ENCODE measurements around the gene DUSP15. TPM values are rescaled to one million over a fixed set of nuclear protein-coding genes. Genes with fewer than 3 reads are reported as not detected.

DUSP15 gene
- total and polyA plus RNA-seq, 12 donors: 2.4 to 17.6 (median 6.1) TPM

- Histone ChIP-seq H3K27ac (no peak overlapping the region), H3K9me3 (replicated peaks in 1 of 3) (no peaks in the 10 kb centered on the region), H3K36me3 (replicated peaks in 1 of 2) (no peaks in the 10 kb centered on the region), H3K4me1 (replicated peaks in 1 of 2) (no peaks in the 10 kb centered on the region), H3K4me3 (no peak overlapping the region), H3K27me3 (no peaks in the 10 kb centered on the region)
- DNase-seq: no peak
- intact Hi-C loops (cut with DNase I): no loop called here
- 78 to 89% (median 88%) methylated on average over 4 of the region's 4 CpGs for WGBS, 4 donors
- TF ChIP-seq, protein P1, sequence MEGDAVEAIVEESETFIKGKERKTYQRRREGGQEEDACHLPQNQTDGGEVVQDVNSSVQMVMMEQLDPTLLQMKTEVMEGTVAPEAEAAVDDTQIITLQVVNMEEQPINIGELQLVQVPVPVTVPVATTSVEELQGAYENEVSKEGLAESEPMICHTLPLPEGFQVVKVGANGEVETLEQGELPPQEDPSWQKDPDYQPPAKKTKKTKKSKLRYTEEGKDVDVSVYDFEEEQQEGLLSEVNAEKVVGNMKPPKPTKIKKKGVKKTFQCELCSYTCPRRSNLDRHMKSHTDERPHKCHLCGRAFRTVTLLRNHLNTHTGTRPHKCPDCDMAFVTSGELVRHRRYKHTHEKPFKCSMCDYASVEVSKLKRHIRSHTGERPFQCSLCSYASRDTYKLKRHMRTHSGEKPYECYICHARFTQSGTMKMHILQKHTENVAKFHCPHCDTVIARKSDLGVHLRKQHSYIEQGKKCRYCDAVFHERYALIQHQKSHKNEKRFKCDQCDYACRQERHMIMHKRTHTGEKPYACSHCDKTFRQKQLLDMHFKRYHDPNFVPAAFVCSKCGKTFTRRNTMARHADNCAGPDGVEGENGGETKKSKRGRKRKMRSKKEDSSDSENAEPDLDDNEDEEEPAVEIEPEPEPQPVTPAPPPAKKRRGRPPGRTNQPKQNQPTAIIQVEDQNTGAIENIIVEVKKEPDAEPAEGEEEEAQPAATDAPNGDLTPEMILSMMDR (IDR thresholded peaks at IDR 0.05): no peak
- no peak for TF ChIP-seq POLR2A (IDR thresholded peaks at IDR 0.05)
Observed at GRCh38 chr20:31916708-31917107, 46.4 kb upstream of the DUSP15 start.

- no peaks in the 10 kb centered on the region for H3K4me1 ChIP-seq (replicated peaks in 1 of 2)
- no peaks in the 10 kb centered on the region for H3K27me3 ChIP-seq
- no peaks in the 10 kb centered on the region for H3K36me3 ChIP-seq (replicated peaks in 1 of 2)
- no peaks in the 10 kb centered on the region for H3K9me3 ChIP-seq (replicated peaks in 1 of 3)
- H3K27ac ChIP-seq: no peak overlapping the region
- WGBS, 4 donors: 78 to 86% (median 82%) methylated on average over 6 to 7 of the region's 7 CpGs
- no peak overlapping the region for H3K4me3 ChIP-seq
- no peak for TF ChIP-seq POLR2A (IDR thresholded peaks at IDR 0.05)
- TF ChIP-seq, protein P1 (IDR thresholded peaks at IDR 0.05): no peak
- DNase-seq: no peak
- intact Hi-C loops (cut with DNase I): no loop called here
Observed at GRCh38 chr20:31915491-31916280, 45.4 kb upstream of the DUSP15 start.

DNA sequence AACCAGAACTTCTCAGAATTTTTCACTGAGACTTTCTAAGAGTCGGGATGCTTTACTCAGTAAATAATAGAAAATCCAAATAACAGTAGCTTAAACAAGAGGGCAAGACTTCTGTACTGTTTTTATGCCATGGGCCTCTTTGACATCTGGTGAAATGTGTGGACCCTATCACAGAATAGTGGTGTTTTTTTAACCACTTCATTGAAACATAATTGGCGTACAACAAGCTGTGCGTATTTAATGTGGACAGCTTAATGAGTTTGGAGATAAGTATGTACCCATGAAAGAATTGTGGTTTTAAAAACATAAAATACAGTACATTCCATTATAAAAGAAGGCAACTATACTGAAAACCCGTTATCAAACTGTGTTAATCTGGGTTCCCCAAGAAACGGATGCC is 43.8 kb upstream of the DUSP15 start:
- Histone ChIP-seq H3K36me3 (replicated peaks in 1 of 2) (no peaks in the 10 kb centered on the region), H3K27me3 (no peaks in the 10 kb centered on the region), H3K4me1 (replicated peaks in 1 of 2) (no peaks in the 10 kb centered on the region), H3K27ac (no peak overlapping the region), H3K9me3 (replicated peaks in 1 of 3) (no peaks in the 10 kb centered on the region), H3K4me3 (no peak overlapping the region)
- TF ChIP-seq, protein P1 (IDR thresholded peaks at IDR 0.05): no peak
- no peak for TF ChIP-seq POLR2A (IDR thresholded peaks at IDR 0.05)
- no peak for DNase-seq
- 82 to 87% (median 84%) methylated on average over 5 of the region's 5 CpGs for WGBS, 4 donors
- intact Hi-C loops (cut with DNase I): no loop called here

DNA sequence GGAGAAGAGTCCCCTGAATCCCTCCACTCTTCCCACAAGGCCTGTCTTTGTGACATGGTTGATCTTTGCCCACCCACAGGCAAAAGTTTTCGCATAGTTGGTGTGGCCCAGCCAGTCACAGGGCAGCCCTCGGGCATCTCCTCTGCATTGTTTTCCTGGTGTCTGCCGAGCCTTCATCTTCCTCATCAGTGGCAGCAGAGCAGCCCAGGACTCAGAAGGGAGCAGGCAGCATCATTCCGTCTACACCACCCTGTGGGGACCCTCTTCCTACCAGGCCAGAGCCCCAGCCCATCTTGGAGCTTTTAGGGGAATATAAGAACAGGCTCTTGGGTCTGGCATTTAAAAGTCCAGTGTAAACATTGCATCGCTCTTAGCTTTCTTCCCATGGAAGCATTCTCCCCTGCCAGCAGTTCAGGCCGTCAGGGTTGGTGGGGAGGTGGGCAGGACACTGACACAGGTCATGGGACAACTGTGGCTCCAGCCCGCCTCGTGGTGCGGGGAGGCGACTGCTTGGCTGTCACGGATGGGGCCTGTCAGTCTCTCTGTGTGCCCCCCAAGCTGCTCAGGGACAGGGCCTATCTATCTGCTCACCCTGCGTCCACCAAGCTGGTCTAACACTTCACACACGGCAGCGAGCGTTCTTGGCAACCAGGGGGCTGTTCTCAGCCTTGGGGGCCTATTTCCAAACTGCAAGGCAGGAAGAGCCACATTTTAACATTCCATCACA is 43.3 kb upstream of the DUSP15 start:
- Histone ChIP-seq H3K27me3 (no peaks in the 10 kb centered on the region), H3K4me1 (replicated peaks in 1 of 2) (no peaks in the 10 kb centered on the region), H3K36me3 (replicated peaks in 1 of 2) (no peaks in the 10 kb centered on the region), H3K9me3 (replicated peaks in 1 of 3) (no peaks in the 10 kb centered on the region), H3K27ac (no peak overlapping the region), H3K4me3 (no peak overlapping the region)
- intact Hi-C loops (cut with DNase I): no loop called here
- TF ChIP-seq, protein P1 (IDR thresholded peaks at IDR 0.05): no peak
- TF ChIP-seq POLR2A (IDR thresholded peaks at IDR 0.05): no peak
- no peak for DNase-seq
- WGBS, 4 donors: 53 to 85% (median 78%) methylated on average over 12 to 15 of the region's 15 CpGs

All from adrenal gland (tissue), 12 donors.